Measurements from ENCODE around the gene MAPK10. TPM values are rescaled to one million over a fixed set of nuclear protein-coding genes. Genes with fewer than 3 reads are reported as not detected.
"Not testable (repeated sequence)": the region's sequence is repeated elsewhere in the genome, so short reads cannot be mapped to it uniquely, and the experiment has no call there.

Gene MAPK10
- polyA plus RNA-seq, 1 donor: 18.9 TPM

DNA sequence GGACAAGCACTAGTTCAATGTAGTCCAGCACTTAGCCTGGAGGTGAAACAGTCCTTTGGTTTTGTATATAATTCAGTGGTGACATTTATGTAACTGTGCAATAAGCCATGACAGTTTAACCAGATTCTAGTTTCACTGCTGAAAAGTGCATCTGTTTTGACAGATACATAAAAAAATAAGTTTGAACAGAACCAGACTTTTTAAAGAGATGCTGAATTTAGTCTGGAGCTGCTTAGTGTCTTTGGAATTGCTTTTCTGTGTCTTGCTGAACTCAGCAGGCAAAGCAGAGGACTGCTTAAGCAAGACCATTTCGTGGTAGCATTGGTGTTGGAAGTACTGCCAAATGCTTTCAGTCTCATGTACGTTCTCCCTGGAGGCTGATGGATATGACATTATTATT, 393.5 kb downstream of the MAPK10 start:
- no peaks in the 10 kb centered on the region for H3K9me3 ChIP-seq (ENCODE audit: control insufficient read depth, low read depth, low read length)
- H3K4me3 ChIP-seq (ENCODE audit: low read length): no peak overlapping the region
- no CpG with 5 or more reads among the region's 2 CpGs for WGBS (ENCODE audit: insufficient coverage, low lambda C conversion rate)
- H3K36me3 ChIP-seq (ENCODE audit: control insufficient read depth, insufficient read depth, low read length): no peaks in the 10 kb centered on the region
- H3K27ac ChIP-seq (ENCODE audit: low read length): no peak overlapping the region
- H3K27me3 ChIP-seq (ENCODE audit: control insufficient read depth, insufficient read depth, low read length): no peaks in the 10 kb centered on the region
- H3K4me1 ChIP-seq (ENCODE audit: control insufficient read depth, insufficient read depth, low read length): no peaks in the 10 kb centered on the region
- no peak for DNase-seq

- Histone ChIP-seq H3K36me3 (ENCODE audit: control insufficient read depth, insufficient read depth, low read length) (no peaks in the 10 kb centered on the region), H3K4me1 (ENCODE audit: control insufficient read depth, insufficient read depth, low read length) (no peaks in the 10 kb centered on the region), H3K4me3 (ENCODE audit: low read length) (no peak overlapping the region), H3K9me3 (ENCODE audit: control insufficient read depth, low read depth, low read length) (no peaks in the 10 kb centered on the region), H3K27me3 (ENCODE audit: control insufficient read depth, insufficient read depth, low read length) (no peaks in the 10 kb centered on the region), H3K27ac (ENCODE audit: low read length) (no peak overlapping the region)
- no peak for DNase-seq
- WGBS (ENCODE audit: insufficient coverage, low lambda C conversion rate): no CpG with 5 or more reads among the region's 1 CpG
These were observed 394.3 kb downstream of the MAPK10 start for GRCh38 chr4:85965529-85965928.

DNA sequence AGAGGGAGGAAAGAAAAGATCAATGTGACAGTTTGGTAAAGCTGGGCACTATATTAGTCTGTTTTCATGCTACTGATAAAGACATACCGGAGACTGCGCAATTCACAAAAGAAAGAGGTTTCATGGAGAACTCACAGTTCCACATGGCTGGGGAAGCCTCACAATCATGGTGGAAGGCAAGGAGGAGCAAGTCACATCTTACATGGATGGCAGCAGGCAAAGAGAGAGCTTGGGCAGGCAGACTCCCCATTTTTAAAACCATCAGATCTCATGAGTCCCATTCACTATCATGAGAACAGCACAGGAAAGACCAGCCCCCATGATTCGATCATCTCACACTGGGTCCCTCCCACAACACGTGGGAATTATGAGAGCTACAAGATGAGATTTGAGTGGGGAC, 394.8 kb downstream of the MAPK10 start:
- DNase-seq; H3K9me3 ChIP-seq (ENCODE audit: control insufficient read depth, low read depth, low read length); H3K27me3 ChIP-seq (ENCODE audit: control insufficient read depth, insufficient read depth, low read length); H3K4me1 ChIP-seq (ENCODE audit: control insufficient read depth, insufficient read depth, low read length); H3K36me3 ChIP-seq (ENCODE audit: control insufficient read depth, insufficient read depth, low read length); H3K4me3 ChIP-seq (ENCODE audit: low read length); H3K27ac ChIP-seq (ENCODE audit: low read length): not testable (repeated sequence)
- 100% methylated on average over 2 of the region's 4 CpGs for WGBS (ENCODE audit: insufficient coverage, low lambda C conversion rate)

DNA sequence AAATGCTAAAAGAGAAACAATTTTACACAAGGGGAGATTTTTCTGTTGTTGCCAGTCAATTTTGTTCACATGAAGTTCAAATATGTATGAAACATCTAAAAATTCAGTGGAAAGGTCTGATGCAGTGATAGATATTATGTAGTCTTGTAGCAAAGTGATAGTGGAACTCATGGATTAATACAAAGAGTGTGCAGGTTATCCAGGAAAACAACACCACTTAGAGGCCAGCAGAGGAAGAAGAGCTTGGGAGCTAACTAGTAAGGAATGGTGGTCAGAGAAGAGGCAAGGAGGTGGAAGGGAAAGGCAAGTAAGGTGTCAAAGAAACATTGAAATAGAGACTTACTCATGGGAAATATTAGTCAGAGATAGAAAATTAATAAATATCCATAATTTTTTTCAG, 395.6 kb downstream of the MAPK10 start:
- no peaks in the 10 kb centered on the region for H3K9me3 ChIP-seq (ENCODE audit: control insufficient read depth, low read depth, low read length)

GRCh38 chr4:85963231-85963630, 396.6 kb downstream of the MAPK10 start:
- 100% methylated on average over 1 of the region's 1 CpG for WGBS (ENCODE audit: insufficient coverage, low lambda C conversion rate)
- Histone ChIP-seq H3K4me3 (ENCODE audit: low read length) (no peak overlapping the region), H3K27ac (ENCODE audit: low read length) (no peak overlapping the region), H3K27me3 (ENCODE audit: control insufficient read depth, insufficient read depth, low read length) (no peaks in the 10 kb centered on the region), H3K4me1 (ENCODE audit: control insufficient read depth, insufficient read depth, low read length) (no peaks in the 10 kb centered on the region), H3K9me3 (ENCODE audit: control insufficient read depth, low read depth, low read length) (no peaks in the 10 kb centered on the region), H3K36me3 (ENCODE audit: control insufficient read depth, insufficient read depth, low read length) (no peaks in the 10 kb centered on the region)
- no peak for DNase-seq

More for the DNA sequence above, 395.6 kb downstream of the MAPK10 start:
- no peaks in the 10 kb centered on the region for H3K27me3 ChIP-seq (ENCODE audit: control insufficient read depth, insufficient read depth, low read length)
- no peak overlapping the region for H3K27ac ChIP-seq (ENCODE audit: low read length)
- DNase-seq: peak in 1 of 2 donors; percentile 10
- H3K36me3 ChIP-seq (ENCODE audit: control insufficient read depth, insufficient read depth, low read length): no peaks in the 10 kb centered on the region
- H3K4me3 ChIP-seq (ENCODE audit: low read length): no peak overlapping the region
- H3K4me1 ChIP-seq (ENCODE audit: control insufficient read depth, insufficient read depth, low read length): no peaks in the 10 kb centered on the region

- DNase-seq: no peak
- no peaks in the 10 kb centered on the region for H3K36me3 ChIP-seq (ENCODE audit: control insufficient read depth, insufficient read depth, low read length)
- WGBS (ENCODE audit: insufficient coverage, low lambda C conversion rate): 92% methylated on average over 2 of the region's 4 CpGs
- no peaks in the 10 kb centered on the region for H3K27me3 ChIP-seq (ENCODE audit: control insufficient read depth, insufficient read depth, low read length)
- no peaks in the 10 kb centered on the region for H3K9me3 ChIP-seq (ENCODE audit: control insufficient read depth, low read depth, low read length)
- H3K4me1 ChIP-seq (ENCODE audit: control insufficient read depth, insufficient read depth, low read length): no peaks in the 10 kb centered on the region
- no peak overlapping the region for H3K27ac ChIP-seq (ENCODE audit: low read length)
- no peak overlapping the region for H3K4me3 ChIP-seq (ENCODE audit: low read length)
These were observed 398.0 kb downstream of the MAPK10 start for GRCh38 chr4:85961887-85962286.

GRCh38 chr4:85956293-85956945, 403.4 kb downstream of the MAPK10 start:
- Histone ChIP-seq H3K36me3 (ENCODE audit: control insufficient read depth, insufficient read depth, low read length) (no peaks in the 10 kb centered on the region), H3K27me3 (ENCODE audit: control insufficient read depth, insufficient read depth, low read length) (no peaks in the 10 kb centered on the region), H3K4me1 (ENCODE audit: control insufficient read depth, insufficient read depth, low read length) (no peaks in the 10 kb centered on the region), H3K9me3 (ENCODE audit: control insufficient read depth, low read depth, low read length) (no peaks in the 10 kb centered on the region), H3K4me3 (ENCODE audit: low read length) (no peak overlapping the region), H3K27ac (ENCODE audit: low read length) (no peak overlapping the region)
- no CpG with 5 or more reads among the region's 17 CpGs for WGBS (ENCODE audit: insufficient coverage, low lambda C conversion rate)
- DNase-seq: no peak

- no peaks in the 10 kb centered on the region for H3K27me3 ChIP-seq (ENCODE audit: control insufficient read depth, insufficient read depth, low read length)
- H3K4me1 ChIP-seq (ENCODE audit: control insufficient read depth, insufficient read depth, low read length): no peaks in the 10 kb centered on the region
- no peaks in the 10 kb centered on the region for H3K9me3 ChIP-seq (ENCODE audit: control insufficient read depth, low read depth, low read length)
- H3K4me3 ChIP-seq (ENCODE audit: low read length): no peak overlapping the region
- no peaks in the 10 kb centered on the region for H3K36me3 ChIP-seq (ENCODE audit: control insufficient read depth, insufficient read depth, low read length)
- no peak overlapping the region for H3K27ac ChIP-seq (ENCODE audit: low read length)
- DNase-seq: no peak
These were observed 404.1 kb downstream of the MAPK10 start for GRCh38 chr4:85955620-85956292.

DNA sequence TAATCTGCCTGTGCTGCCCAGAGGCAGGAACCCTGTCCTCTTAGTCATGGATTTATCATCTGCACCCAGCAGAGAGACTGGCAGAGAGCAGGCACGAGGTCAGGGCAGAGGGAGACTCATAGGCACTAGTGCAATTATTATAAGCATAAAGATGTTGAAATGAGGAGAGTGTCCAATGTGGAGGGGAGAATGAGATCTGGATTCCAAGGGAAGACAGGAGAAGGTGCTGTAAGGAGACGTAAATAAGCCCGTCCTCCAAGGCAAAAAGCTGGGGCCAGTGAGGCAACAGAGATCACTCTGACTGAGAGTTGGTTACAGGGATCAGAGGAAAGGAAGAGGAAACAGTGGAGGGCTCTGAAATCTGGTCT, 406.2 kb downstream of the MAPK10 start:
- Histone ChIP-seq H3K27ac (ENCODE audit: low read length) (no peak overlapping the region), H3K4me1 (ENCODE audit: control insufficient read depth, insufficient read depth, low read length) (no peaks in the 10 kb centered on the region), H3K9me3 (ENCODE audit: control insufficient read depth, low read depth, low read length) (no peaks in the 10 kb centered on the region), H3K4me3 (ENCODE audit: low read length) (no peak overlapping the region), H3K27me3 (ENCODE audit: control insufficient read depth, insufficient read depth, low read length) (no peaks in the 10 kb centered on the region), H3K36me3 (ENCODE audit: control insufficient read depth, insufficient read depth, low read length) (no peaks in the 10 kb centered on the region)
- 100% methylated on average over 2 of the region's 3 CpGs for WGBS (ENCODE audit: insufficient coverage, low lambda C conversion rate)
- no peak for DNase-seq

DNA sequence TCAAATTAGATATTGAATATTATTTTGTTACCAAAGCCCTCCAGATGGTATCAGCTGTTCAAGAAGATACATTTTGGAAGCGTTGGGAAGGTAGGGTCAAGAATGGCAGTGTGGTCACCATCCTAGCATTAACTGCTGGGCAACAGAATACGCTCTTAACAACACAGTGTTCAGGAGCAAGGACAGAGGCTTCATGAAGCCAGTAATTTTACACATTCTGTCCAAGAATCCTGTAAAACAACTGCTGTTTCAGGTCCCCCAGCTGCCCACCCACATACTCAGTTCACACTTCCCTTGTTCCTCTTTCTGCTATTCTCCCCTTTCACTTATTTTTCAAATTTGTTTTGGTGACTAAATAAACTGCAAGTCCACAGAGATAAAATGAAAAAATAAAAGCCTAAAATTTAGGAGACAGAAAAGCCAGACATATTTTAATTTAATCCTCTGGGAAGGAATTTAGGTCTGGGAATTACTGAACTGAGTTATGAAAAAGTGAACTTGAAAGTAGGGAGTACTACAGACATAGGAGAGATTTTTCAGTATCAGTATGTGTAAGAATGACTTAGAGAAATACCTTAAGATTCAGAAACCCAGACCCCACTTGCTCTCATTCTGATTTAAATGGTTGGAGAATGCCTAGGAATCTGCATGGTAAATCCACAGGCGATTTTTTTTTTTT, 406.7 kb downstream of the MAPK10 start:
- Histone ChIP-seq H3K9me3 (ENCODE audit: control insufficient read depth, low read depth, low read length) (no peaks in the 10 kb centered on the region), H3K4me1 (ENCODE audit: control insufficient read depth, insufficient read depth, low read length) (no peaks in the 10 kb centered on the region), H3K4me3 (ENCODE audit: low read length) (no peak overlapping the region), H3K27ac (ENCODE audit: low read length) (no peak overlapping the region), H3K36me3 (ENCODE audit: control insufficient read depth, insufficient read depth, low read length) (no peaks in the 10 kb centered on the region), H3K27me3 (ENCODE audit: control insufficient read depth, insufficient read depth, low read length) (no peaks in the 10 kb centered on the region)
- 100% methylated on average over 1 of the region's 3 CpGs for WGBS (ENCODE audit: insufficient coverage, low lambda C conversion rate)
- DNase-seq: no peak

DNA sequence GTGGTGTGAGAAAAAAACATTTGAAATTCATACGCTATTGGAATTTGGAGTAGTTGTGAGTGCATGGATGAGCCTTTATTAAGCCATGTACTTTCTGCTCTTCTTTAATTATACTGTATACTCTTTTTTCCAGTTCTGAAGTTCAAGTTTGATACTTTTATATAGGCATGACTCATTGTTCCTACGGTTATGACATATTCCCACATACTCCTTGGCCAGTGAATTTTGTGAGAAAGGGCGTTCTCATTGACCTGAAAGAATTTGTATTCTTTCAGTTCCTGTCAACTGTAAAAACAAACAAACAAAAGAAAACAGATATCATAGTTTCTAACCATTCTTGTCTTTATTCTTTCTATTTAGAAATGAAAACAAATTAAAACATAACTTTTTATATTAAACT, 407.3 kb downstream of the MAPK10 start:
- Histone ChIP-seq H3K27ac (ENCODE audit: low read length) (no peak overlapping the region), H3K4me3 (ENCODE audit: low read length) (no peak overlapping the region), H3K36me3 (ENCODE audit: control insufficient read depth, insufficient read depth, low read length) (no peaks in the 10 kb centered on the region), H3K4me1 (ENCODE audit: control insufficient read depth, insufficient read depth, low read length) (no peaks in the 10 kb centered on the region), H3K27me3 (ENCODE audit: control insufficient read depth, insufficient read depth, low read length) (no peaks in the 10 kb centered on the region), H3K9me3 (ENCODE audit: control insufficient read depth, low read depth, low read length) (no peaks in the 10 kb centered on the region)
- WGBS (ENCODE audit: insufficient coverage, low lambda C conversion rate): 92% methylated on average over 2 of the region's 3 CpGs
- DNase-seq: no peak

All from large intestine (tissue), 3 donors.